Spleen (tissue), 7 donors: ENCODE results near the gene POMT1.

Source experiments
- POLR2AphosphoS5 ChIP-seq, 3 donors: sonication (generic); formaldehyde crosslinking; IDR thresholded peaks; one replicate each; pipeline ENCODE4 v1.5.1; 2017; ENCODE audit warnings: antibody characterized with exemption in 3 of 3
- TF ChIP-seq, protein P1 (sequence below), 11 experiments: fragments of 200-600 bp in 7 of 11; fragments of 450-650 bp in 4 of 11; sonication (generic) in 4 of 11; IDR thresholded peaks in 8 of 11; conservative IDR thresholded peaks in 3 of 11; 1 replicate in 7 of 11; 2 replicates in 4 of 11; pipeline versions ENCODE4 v1.4.0 to v1.8.0; 2016 to 2021; ENCODE audit warnings: antibody characterized with exemption in 11 of 11, inconsistent platforms in 4 of 11, mild to moderate bottlenecking in 1 of 11
- donor health status: DM: no; HTN: no; CAD: no; lungs with moderate emphysema.
- donor health status: DM: no; HTN: no; CAD: no.
- donor health status: DM: no; HTN: no; CAD: no.

DNA sequence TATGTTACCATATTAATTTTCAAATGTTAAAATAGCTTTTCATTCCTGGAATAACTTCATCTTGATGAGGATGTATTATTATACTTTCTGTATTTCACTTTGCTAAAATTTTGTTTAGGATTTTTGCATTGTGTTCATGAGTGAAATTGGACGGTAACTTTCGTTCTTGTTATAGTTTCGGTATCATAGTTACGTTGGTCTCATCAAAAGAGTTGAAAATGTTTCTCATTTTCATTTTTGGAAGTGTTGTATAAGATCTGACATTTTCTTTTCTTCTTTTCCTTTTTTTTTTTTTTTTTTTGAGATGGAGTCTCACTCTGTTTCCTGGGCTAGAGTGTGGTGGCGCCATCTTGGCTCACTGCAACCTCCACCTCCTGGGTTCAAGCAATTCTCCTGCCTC lies 62.7 kb downstream of the POMT1 start:
- TF ChIP-seq, protein P1, sequence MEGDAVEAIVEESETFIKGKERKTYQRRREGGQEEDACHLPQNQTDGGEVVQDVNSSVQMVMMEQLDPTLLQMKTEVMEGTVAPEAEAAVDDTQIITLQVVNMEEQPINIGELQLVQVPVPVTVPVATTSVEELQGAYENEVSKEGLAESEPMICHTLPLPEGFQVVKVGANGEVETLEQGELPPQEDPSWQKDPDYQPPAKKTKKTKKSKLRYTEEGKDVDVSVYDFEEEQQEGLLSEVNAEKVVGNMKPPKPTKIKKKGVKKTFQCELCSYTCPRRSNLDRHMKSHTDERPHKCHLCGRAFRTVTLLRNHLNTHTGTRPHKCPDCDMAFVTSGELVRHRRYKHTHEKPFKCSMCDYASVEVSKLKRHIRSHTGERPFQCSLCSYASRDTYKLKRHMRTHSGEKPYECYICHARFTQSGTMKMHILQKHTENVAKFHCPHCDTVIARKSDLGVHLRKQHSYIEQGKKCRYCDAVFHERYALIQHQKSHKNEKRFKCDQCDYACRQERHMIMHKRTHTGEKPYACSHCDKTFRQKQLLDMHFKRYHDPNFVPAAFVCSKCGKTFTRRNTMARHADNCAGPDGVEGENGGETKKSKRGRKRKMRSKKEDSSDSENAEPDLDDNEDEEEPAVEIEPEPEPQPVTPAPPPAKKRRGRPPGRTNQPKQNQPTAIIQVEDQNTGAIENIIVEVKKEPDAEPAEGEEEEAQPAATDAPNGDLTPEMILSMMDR (IDR thresholded peaks at IDR 0.05 in 8 of 11, conservative IDR thresholded peaks at IDR 0.05 in 3 of 11): no peak
- no peak for TF ChIP-seq POLR2AphosphoS5 (IDR thresholded peaks at IDR 0.05)
